ENCODE results near the gene CCDC116.
"Not testable (repeated sequence)": the region's sequence is repeated elsewhere in the genome, so short reads cannot be mapped to it uniquely, and the experiment has no call there.

DNA sequence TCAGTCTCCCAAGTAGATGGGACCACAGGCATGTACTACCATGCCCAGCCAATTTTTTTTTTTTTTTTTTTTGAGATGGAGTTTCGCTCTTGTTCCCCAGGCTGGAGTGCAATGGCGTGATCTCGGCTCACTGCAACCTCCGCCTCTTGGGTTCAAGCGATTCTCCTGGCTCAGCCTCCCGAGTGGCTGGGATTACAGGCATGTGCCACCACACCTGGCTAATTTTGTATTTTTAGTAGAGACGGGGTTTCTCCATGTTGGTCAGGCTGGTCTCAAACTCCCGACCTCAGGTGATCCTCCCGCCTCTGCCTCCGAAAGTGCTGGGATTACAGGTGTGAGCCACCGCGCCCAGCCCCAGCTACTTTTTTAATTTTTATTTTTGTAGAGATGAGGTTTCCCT is 46.3 kb downstream of the CCDC116 start:
- not testable (repeated sequence) for TF ChIP-seq EZH2 (IDR thresholded peaks at IDR 0.05; ENCODE audit: borderline replicate concordance); CTCF (IDR thresholded peaks at IDR 0.05; ENCODE audit: poor library complexity)

Measured in hepatocyte (in vitro differentiated cells).